Measurements from ENCODE around the gene ESYT2.

DNA sequence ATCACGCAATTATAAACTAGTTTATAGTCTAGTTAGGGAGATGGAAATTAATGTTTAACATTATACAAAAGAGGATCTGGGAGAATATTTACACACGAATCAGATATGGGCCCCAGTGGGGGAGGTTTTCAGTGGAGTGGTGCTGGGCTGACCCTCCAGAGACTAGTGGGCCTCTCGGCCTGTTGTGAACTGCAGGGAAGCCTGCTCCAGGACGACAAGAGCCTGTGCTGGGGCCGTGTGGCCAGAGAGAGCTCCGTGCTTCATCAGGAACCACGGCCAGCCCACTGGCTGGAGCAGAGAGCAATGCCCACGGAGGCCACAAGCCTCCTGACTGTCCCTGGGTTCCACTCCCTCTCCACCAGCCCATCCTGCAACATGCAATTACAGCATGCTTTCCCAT, 11.3 kb upstream of the ESYT2 start:
- TF ChIP-seq POLR2A (IDR thresholded peaks at IDR 0.05), result no peak
- TF ChIP-seq, protein P1, sequence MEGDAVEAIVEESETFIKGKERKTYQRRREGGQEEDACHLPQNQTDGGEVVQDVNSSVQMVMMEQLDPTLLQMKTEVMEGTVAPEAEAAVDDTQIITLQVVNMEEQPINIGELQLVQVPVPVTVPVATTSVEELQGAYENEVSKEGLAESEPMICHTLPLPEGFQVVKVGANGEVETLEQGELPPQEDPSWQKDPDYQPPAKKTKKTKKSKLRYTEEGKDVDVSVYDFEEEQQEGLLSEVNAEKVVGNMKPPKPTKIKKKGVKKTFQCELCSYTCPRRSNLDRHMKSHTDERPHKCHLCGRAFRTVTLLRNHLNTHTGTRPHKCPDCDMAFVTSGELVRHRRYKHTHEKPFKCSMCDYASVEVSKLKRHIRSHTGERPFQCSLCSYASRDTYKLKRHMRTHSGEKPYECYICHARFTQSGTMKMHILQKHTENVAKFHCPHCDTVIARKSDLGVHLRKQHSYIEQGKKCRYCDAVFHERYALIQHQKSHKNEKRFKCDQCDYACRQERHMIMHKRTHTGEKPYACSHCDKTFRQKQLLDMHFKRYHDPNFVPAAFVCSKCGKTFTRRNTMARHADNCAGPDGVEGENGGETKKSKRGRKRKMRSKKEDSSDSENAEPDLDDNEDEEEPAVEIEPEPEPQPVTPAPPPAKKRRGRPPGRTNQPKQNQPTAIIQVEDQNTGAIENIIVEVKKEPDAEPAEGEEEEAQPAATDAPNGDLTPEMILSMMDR (IDR thresholded peaks at IDR 0.05), result no peak
- TF ChIP-seq POLR2AphosphoS5 (IDR thresholded peaks at IDR 0.05), result no peak
